ENCODE measurements around the gene HPSE2. TPM values are rescaled to one million over a fixed set of nuclear protein-coding genes. Genes with fewer than 3 reads are reported as not detected.

Gene HPSE2
- polyA plus RNA-seq, 2 of the 4 experiments (the other 2 are of a cell fraction), result not detected

DNA sequence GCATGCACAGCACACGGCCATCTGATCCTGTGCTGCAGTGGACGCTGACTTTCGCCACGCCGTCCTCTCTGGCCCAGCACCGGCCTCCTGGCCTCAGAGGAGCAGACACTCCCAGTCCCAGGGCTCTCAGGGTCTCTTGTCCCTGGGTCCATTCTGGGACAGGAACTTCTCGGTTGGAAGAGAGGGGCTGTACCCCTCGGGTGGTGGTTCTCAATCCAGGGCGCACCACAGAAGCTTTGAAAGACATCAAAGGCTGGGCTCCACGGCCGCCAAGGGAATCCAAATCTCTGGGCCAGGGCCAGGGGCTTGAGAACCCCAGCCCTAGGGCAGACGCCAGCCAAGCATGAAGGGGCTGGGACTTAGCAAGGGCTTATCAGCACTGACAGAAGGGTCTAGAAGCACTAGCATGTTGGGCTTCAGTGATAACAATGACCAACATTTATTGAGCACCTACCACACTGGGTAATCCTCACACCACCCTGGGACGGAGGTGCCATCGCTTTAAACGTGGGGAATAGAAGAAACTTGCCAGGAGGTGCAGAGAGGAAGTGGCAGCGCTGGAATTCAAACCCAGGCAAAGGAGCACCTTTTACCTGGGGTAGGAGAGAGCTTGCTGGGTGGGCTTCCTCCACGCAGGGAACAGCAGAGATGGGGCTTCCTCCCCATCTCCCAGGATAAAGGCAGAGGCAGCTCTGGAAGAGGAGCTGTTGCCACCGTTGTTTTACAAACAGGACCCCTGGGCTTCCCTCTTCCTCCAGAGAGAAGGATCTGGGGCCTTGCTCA lies 818.9 kb downstream of the HPSE2 start (continued):
- no peak for TF ChIP-seq KDM5A (IDR thresholded peaks at IDR 0.05)

- Histone ChIP-seq H3K9me3 (no peaks in the 10 kb centered on the region), H3K4me3 (no peak overlapping the region), H3K4me2 (peak overlapping the region; percentile 81; the same call in 2 of the 3 replicates), H3K4me1 (peaks cover 14% of the 10 kb centered on the region), H3K27ac (peak overlapping the region in 1 of 2 experiments; percentile 88; a peak in 4 of 6 replicates)
- FAIRE-seq, result no peak
- ChIA-PET POLR2A (interaction anchor here (0.6 to 1.4 kb wide), 6 partner anchors 7 to 26 kb away, joined by 3 to 6 read pairs (median 4); no protein-coding TSS in a partner anchor), CTCF (interaction anchor here (0.9 kb wide), 1 partner anchor 8 kb away, joined by 3 read pairs; no protein-coding TSS in a partner anchor)
- WGBS (ENCODE audit: missing lambda C conversion rate), result 76% methylated on average over 8 of the region's 8 CpGs
- TF ChIP-seq, protein P1, sequence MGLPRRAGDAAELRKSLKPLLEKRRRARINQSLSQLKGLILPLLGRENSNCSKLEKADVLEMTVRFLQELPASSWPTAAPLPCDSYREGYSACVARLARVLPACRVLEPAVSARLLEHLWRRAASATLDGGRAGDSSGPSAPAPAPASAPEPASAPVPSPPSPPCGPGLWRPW (IDR thresholded peaks at IDR 0.05), result no peak
- TF ChIP-seq FOSL2 (IDR thresholded peaks at IDR 0.05) (no peak), FOSL2 (CRISPR knock-in tag; IDR thresholded peaks at IDR 0.05) (no peak), EHMT2 (IDR thresholded peaks at IDR 0.05; ENCODE audit: low read depth) (no peak), NR3C1 (IDR thresholded peaks at IDR 0.05) (no peak), POLR2AphosphoS2 (conservative IDR thresholded peaks at IDR 0.05; ENCODE audit: low read length) (no peak), CBX8 (IDR thresholded peaks at IDR 0.05) (no peak), ESRRA (IDR thresholded peaks at IDR 0.05; ENCODE audit: borderline replicate concordance, low read length) (no peak), SMC3 (IDR thresholded peaks at IDR 0.05) (no peak), CHD4 (IDR thresholded peaks at IDR 0.05; ENCODE audit: borderline replicate concordance) (no peak), CTCF (IDR thresholded peaks at IDR 0.05) (no peak), KDM1A (IDR thresholded peaks at IDR 0.05; ENCODE audit: low read depth) (no peak), NFE2L2 (conservative IDR thresholded peaks at IDR 0.05; ENCODE audit: low read length) (no peak), MAFK (IDR thresholded peaks at IDR 0.05; ENCODE audit: partially characterized antibody) (no peak), FOXS1 (CRISPR knock-in tag; IDR thresholded peaks at IDR 0.05) (no peak)
- TF ChIP-seq, protein P2, sequence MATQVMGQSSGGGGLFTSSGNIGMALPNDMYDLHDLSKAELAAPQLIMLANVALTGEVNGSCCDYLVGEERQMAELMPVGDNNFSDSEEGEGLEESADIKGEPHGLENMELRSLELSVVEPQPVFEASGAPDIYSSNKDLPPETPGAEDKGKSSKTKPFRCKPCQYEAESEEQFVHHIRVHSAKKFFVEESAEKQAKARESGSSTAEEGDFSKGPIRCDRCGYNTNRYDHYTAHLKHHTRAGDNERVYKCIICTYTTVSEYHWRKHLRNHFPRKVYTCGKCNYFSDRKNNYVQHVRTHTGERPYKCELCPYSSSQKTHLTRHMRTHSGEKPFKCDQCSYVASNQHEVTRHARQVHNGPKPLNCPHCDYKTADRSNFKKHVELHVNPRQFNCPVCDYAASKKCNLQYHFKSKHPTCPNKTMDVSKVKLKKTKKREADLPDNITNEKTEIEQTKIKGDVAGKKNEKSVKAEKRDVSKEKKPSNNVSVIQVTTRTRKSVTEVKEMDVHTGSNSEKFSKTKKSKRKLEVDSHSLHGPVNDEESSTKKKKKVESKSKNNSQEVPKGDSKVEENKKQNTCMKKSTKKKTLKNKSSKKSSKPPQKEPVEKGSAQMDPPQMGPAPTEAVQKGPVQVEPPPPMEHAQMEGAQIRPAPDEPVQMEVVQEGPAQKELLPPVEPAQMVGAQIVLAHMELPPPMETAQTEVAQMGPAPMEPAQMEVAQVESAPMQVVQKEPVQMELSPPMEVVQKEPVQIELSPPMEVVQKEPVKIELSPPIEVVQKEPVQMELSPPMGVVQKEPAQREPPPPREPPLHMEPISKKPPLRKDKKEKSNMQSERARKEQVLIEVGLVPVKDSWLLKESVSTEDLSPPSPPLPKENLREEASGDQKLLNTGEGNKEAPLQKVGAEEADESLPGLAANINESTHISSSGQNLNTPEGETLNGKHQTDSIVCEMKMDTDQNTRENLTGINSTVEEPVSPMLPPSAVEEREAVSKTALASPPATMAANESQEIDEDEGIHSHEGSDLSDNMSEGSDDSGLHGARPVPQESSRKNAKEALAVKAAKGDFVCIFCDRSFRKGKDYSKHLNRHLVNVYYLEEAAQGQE (IDR thresholded peaks at IDR 0.05), result no peak
- no peak for DNase-seq (ENCODE audit: low read depth in 1 of 2, low spot score in 1 of 2)
- ATAC-seq, result no peak
Observed at GRCh38 chr10:98415731-98416119, 819.9 kb downstream of the HPSE2 start.

Data from A549 (cell line).